Measurements from ENCODE around the gene DLG1.

DNA sequence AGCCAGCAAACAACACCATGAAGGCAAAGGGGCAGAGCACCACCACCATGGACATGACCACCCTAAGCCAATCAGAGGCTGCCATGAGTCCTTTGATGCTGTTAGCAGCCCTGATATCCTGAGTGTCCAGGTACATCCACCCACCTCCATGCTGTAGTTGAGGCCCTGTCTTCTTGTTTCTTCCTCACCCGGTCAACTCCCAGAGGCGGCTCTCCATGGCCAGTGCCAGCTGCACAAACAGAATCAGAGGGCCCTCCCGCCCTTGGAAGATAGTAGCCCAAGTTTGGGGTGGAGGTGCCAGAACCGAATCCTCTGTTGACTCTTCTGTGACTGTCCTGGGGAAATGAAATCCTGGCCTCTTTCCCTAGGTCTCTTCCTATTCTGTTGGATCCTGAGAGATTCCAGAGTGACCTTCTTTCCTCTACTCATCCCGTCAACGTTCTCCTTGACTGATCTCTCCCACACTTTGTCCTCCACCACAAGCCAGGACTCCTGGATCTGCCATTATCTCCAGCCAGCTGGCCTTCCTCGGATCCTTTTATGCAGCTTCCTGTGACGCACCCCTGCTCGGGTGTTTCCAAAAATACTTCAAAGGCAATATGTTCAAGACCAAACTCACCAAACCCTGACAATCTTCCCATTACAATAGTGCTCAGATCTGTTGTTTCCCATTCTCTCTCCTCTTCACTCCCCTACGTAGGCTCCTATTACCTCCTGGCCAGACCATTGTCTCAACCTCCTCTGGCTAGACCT lies 45.4 kb upstream of the DLG1 start:
- TF ChIP-seq, protein P1, sequence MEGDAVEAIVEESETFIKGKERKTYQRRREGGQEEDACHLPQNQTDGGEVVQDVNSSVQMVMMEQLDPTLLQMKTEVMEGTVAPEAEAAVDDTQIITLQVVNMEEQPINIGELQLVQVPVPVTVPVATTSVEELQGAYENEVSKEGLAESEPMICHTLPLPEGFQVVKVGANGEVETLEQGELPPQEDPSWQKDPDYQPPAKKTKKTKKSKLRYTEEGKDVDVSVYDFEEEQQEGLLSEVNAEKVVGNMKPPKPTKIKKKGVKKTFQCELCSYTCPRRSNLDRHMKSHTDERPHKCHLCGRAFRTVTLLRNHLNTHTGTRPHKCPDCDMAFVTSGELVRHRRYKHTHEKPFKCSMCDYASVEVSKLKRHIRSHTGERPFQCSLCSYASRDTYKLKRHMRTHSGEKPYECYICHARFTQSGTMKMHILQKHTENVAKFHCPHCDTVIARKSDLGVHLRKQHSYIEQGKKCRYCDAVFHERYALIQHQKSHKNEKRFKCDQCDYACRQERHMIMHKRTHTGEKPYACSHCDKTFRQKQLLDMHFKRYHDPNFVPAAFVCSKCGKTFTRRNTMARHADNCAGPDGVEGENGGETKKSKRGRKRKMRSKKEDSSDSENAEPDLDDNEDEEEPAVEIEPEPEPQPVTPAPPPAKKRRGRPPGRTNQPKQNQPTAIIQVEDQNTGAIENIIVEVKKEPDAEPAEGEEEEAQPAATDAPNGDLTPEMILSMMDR (IDR thresholded peaks at IDR 0.05), result no peak
- no peak for TF ChIP-seq POLR2A (IDR thresholded peaks at IDR 0.05)
- no peak for TF ChIP-seq POLR2AphosphoS5 (IDR thresholded peaks at IDR 0.05)
